IMR-90 (cell line): ENCODE data around the gene CHDH. TPM values are rescaled to one million over a fixed set of nuclear protein-coding genes. Genes with fewer than 3 reads are reported as not detected.

Experiments used
- ATAC-seq: fragments of 200-7000 bp; cut with Tn5 transposase; 2 replicates; pipeline ENCODE4 v1.9.1; 2020; ENCODE audit warnings: low read depth, mild to moderate bottlenecking, moderate library complexity
- BruUV-seq: library from RNA; stranded (reverse); fragments of 400-500 nt; replicated peaks from 2 replicates; lab custom pipeline; 2021; lab: Mats Ljungman, UMichigan
- CTCF ChIA-PET: fragments of 300-600 bp; formaldehyde crosslinking; extraction: SDS; loops from one replicate; lab custom pipeline; 2021; ENCODE audit warnings: antibody characterized with exemption; lab: Yijun Ruan, JAX
- POLR2A ChIA-PET: fragments of 300-600 bp; sonication (Branson Sonifier 250); formaldehyde crosslinking; loops from one replicate; lab custom pipeline; 2022; ENCODE audit warnings: antibody characterized with exemption; ENCODE audit not compliant: unreplicated experiment; lab: Charles Lee
- DNase-seq: peaks from one replicate; pipeline ENCODE4 v3.0.0; 2013
- H2AFZ ChIP-seq: replicated peaks from 2 replicates; pipeline ENCODE3; 2013; ENCODE audit warnings: low read length, mild to moderate bottlenecking; ENCODE audit not compliant: poor library complexity
- H2AK5ac ChIP-seq: 2 replicates; pipeline ENCODE4 v1.6.1; 2013; ENCODE audit warnings: low read depth, low read length, inconsistent platforms
- H2AK9ac ChIP-seq: replicated peaks from 2 replicates; pipeline ENCODE3; 2013; ENCODE audit warnings: mild to moderate bottlenecking, low read depth, low read length, moderate library complexity; ENCODE audit not compliant: poor library complexity
- H2BK120ac ChIP-seq: 2 replicates; pipeline ENCODE4 v1.6.1; 2013; ENCODE audit warnings: low read depth, low read length, inconsistent platforms
- H2BK15ac ChIP-seq: 3 replicates; pipeline ENCODE4 v1.6.1; 2013; ENCODE audit warnings: low read depth, low read length, inconsistent platforms
- H2BK20ac ChIP-seq: 2 replicates; pipeline ENCODE4 v1.6.1; 2013; ENCODE audit warnings: low read depth, mild to moderate bottlenecking, inconsistent platforms, low read length, moderate library complexity
- H2BK5ac ChIP-seq: 2 replicates; pipeline ENCODE4 v1.6.1; 2013; ENCODE audit warnings: mild to moderate bottlenecking, low read depth, low read length, inconsistent platforms; ENCODE audit not compliant: poor library complexity, severe bottlenecking
- H3K14ac ChIP-seq: replicated peaks from 2 replicates; pipeline ENCODE4 v1.6.1; 2013; ENCODE audit warnings: low read depth, low read length, inconsistent platforms
- H3K18ac ChIP-seq: 2 replicates; pipeline ENCODE4 v1.6.1; 2013; ENCODE audit warnings: low read depth, low read length, control low read depth
- H3K23ac ChIP-seq: 2 replicates; pipeline ENCODE4 v1.6.1; 2013; ENCODE audit warnings: low read depth, low read length, inconsistent platforms
- H3K27ac ChIP-seq: 2 replicates; pipeline ENCODE4 v1.5.1; 2013; ENCODE audit warnings: mild to moderate bottlenecking, control low read depth, low read length; ENCODE audit not compliant: insufficient read depth
- H3K27me3 ChIP-seq: 2 replicates; pipeline ENCODE4 v1.6.1; 2013; ENCODE audit warnings: low read length; ENCODE audit not compliant: control insufficient read depth, insufficient read depth
- H3K36me3 ChIP-seq: 2 replicates; pipeline ENCODE4 v1.6.1; 2013; ENCODE audit warnings: low read length, mixed read lengths; ENCODE audit not compliant: control insufficient read depth, insufficient read depth
- H3K4ac ChIP-seq: 2 replicates; pipeline ENCODE4 v1.6.1; 2013; ENCODE audit warnings: low read depth, low read length, inconsistent platforms
- H3K4me1 ChIP-seq: 2 replicates; pipeline ENCODE4 v1.6.1; 2013; ENCODE audit warnings: low read length, mixed read lengths; ENCODE audit not compliant: control insufficient read depth, insufficient read depth
- H3K4me2 ChIP-seq: 2 replicates; pipeline ENCODE4 v1.6.1; 2013; ENCODE audit warnings: low read depth, mild to moderate bottlenecking, control low read depth, low read length, moderate library complexity
- H3K4me3 ChIP-seq: 2 replicates; pipeline ENCODE4 v1.5.1; 2013; ENCODE audit warnings: low read depth, mild to moderate bottlenecking, control low read depth, low read length, moderate library complexity; ENCODE audit not compliant: insufficient read depth
- H3K56ac ChIP-seq: 2 replicates; pipeline ENCODE4 v1.6.1; 2013; ENCODE audit warnings: low read length, inconsistent platforms; ENCODE audit not compliant: insufficient read depth; ENCODE audit errors: extremely low read depth
- H3K79me1 ChIP-seq, 2 experiments: 2 replicates each; pipeline ENCODE4 v1.6.1; 2013; ENCODE audit warnings: low read length in 2 of 2, inconsistent platforms in 1 of 2, low read depth in 1 of 2
- H3K9ac ChIP-seq: 2 replicates; pipeline ENCODE4 v1.6.1; 2013; ENCODE audit warnings: low read depth, low read length, control low read depth
- H3K9me1 ChIP-seq: 2 replicates; pipeline ENCODE4 v1.6.1; 2013; ENCODE audit warnings: low read length, inconsistent platforms; ENCODE audit not compliant: insufficient read depth
- H3K9me3 ChIP-seq: 2 replicates; pipeline ENCODE4 v1.6.1; 2013; ENCODE audit warnings: low read length; ENCODE audit not compliant: control insufficient read depth, insufficient read depth
- H4K20me1 ChIP-seq: 2 replicates; pipeline ENCODE4 v1.6.1; 2013; ENCODE audit warnings: low read length, inconsistent platforms; ENCODE audit not compliant: insufficient read depth
- H4K5ac ChIP-seq: 2 replicates; pipeline ENCODE4 v1.6.1; 2013; ENCODE audit warnings: mild to moderate bottlenecking, low read depth, low read length, control low read depth
- H4K8ac ChIP-seq, 2 experiments: 2 replicates each; pipeline ENCODE4 v1.6.1; 2013; ENCODE audit warnings: low read depth in 2 of 2, low read length in 2 of 2, control low read depth in 1 of 2, inconsistent platforms in 1 of 2
- H4K91ac ChIP-seq: 2 replicates; pipeline ENCODE4 v1.6.1; 2013; ENCODE audit warnings: low read depth, low read length, inconsistent platforms; ENCODE audit not compliant: insufficient read depth
- CEBPB ChIP-seq: IDR thresholded peaks from 2 replicates; pipeline ENCODE4 v1.6.1; 2012; ENCODE audit warnings: low read depth, low read length, improper control_type of control experiment
- CTCF ChIP-seq: conservative IDR thresholded peaks from 2 replicates; pipeline ENCODE4 v1.5.1; 2012; ENCODE audit warnings: mild to moderate bottlenecking, low read depth, low read length, improper control_type of control experiment
- ELK1 ChIP-seq: fragments of 150-350 bp; IDR thresholded peaks from 2 replicates; pipeline ENCODE4 v1.6.1; 2016; ENCODE audit warnings: low read depth, mild to moderate bottlenecking, low read length, moderate library complexity, borderline replicate concordance
- MAZ ChIP-seq: IDR thresholded peaks from 2 replicates; pipeline ENCODE4 v1.6.1; 2012; ENCODE audit warnings: low read depth, mild to moderate bottlenecking, low read length, improper control_type of control experiment, moderate library complexity, borderline replicate concordance
- MXI1 ChIP-seq: IDR thresholded peaks from 2 replicates; pipeline ENCODE4 v1.6.1; 2012; ENCODE audit warnings: low read depth, mild to moderate bottlenecking, low read length, moderate library complexity, borderline replicate concordance
- NFE2L2 ChIP-seq: fragments of 150-350 bp; IDR thresholded peaks from 2 replicates; pipeline ENCODE4 v1.6.1; 2016; ENCODE audit warnings: low read depth, mild to moderate bottlenecking, low read length
- RAD21 ChIP-seq: IDR thresholded peaks from 2 replicates; pipeline ENCODE4 v1.6.1; 2012; ENCODE audit warnings: low read length, improper control_type of control experiment
- RCOR1 ChIP-seq: IDR thresholded peaks from 2 replicates; pipeline ENCODE4 v1.6.1; 2012; ENCODE audit warnings: mild to moderate bottlenecking, low read length, improper control_type of control experiment; ENCODE audit not compliant: insufficient replicate concordance
- WGBS, 2 experiments: methylation state at CpG; one replicate each; pipeline versions ENCODE4 v1.1.5 to v1.1.7; 2013; ENCODE audit warnings: missing lambda C conversion rate in 2 of 2; ENCODE audit not compliant: insufficient read length in 1 of 2; ENCODE audit errors: extremely low coverage in 2 of 2; 5-methylcytosine and 5-hydroxymethylcytosine counted together
- dilution Hi-C: fragments of 300-500 bp; cut with HindIII; formaldehyde crosslinking; loops from one replicate; pipeline ENCODE4 v1.14.3; 2018; ENCODE audit warnings: low sequenced_read_pairs; ENCODE audit not compliant: unreplicated experiment
- in situ Hi-C: fragments of 300-500 bp; cut with MboI; formaldehyde crosslinking; loops from 3 replicates; pipeline ENCODE4 v1.14.3; 2019; ENCODE audit warnings: low sequenced_read_pairs, inconsistent platforms, mixed read lengths
- intact Hi-C: fragments of 100-400 bp; cut with micrococcal nuclease; formaldehyde crosslinking; loops from 2 replicates; pipeline ENCODE4 v1.10.0; 2022
- polyA plus RNA-seq, 3 experiments: library from polyadenylated mRNA; depleted of rRNA; stranded (reverse); fragments of >200 nt; gene quantifications; 2 replicates each; pipeline ENCODE4 v1.2.3, GENCODE V29; 2012; ENCODE audit warnings: low replicate concordance in 1 of 3
- total RNA-seq: library from RNA; depleted of rRNA; stranded (reverse); fragments of >200 nt; gene quantifications from 2 replicates; pipeline ENCODE4 v1.2.3, GENCODE V29; 2012

Gene CHDH
- total and polyA plus RNA-seq, 2 of the 4 experiments (the other 2 are of a cell fraction) = under 0.01 to 0.19 TPM

GRCh38 chr3:53780171-53780570 is 66.0 kb downstream of the CHDH start:
- H4K20me1 ChIP-seq = no peaks in the 10 kb centered on the region
- no peak overlapping the region for H2BK20ac ChIP-seq
- H3K9me3 ChIP-seq = no peaks in the 10 kb centered on the region
- intact Hi-C loops (no loop called here), in situ Hi-C loops (no loop called here), dilution Hi-C loops (no loop called here)
- no peaks in the 10 kb centered on the region for H3K36me3 ChIP-seq
- ChIA-PET CTCF (interaction anchor here (1.5 kb wide), 1 partner anchor 11 kb away, joined by 4 read pairs; no protein-coding TSS in a partner anchor), POLR2A (no interaction called here)
- no peak overlapping the region for H3K4me3 ChIP-seq
- no peak overlapping the region for H2AK5ac ChIP-seq
- no peak overlapping the region for H3K14ac ChIP-seq
- WGBS, 2 experiments = 33% methylated on average over 1 of the region's 4 CpGs; no CpG with 5 or more reads in 1 of the 2 experiments
- H2BK120ac ChIP-seq = no peak overlapping the region
- no peak overlapping the region for H2AFZ ChIP-seq
- peaks cover 13% of the 10 kb centered on the region; the same call in 1 of the 2 replicates for H3K27me3 ChIP-seq
- H3K9ac ChIP-seq = no peak overlapping the region
- no peak overlapping the region for H4K8ac ChIP-seq
- H2BK5ac ChIP-seq = no peak overlapping the region
- DNase-seq (peak; percentile 28), ATAC-seq (peak; percentile 29; the same call in 1 of the 2 replicates)
- no peak for TF ChIP-seq ELK1
- no peak for TF ChIP-seq CEBPB
- no peak for TF ChIP-seq NFE2L2
- TF ChIP-seq MAZ = no peak
- TF ChIP-seq RCOR1 = no peak
- no peak for TF ChIP-seq MXI1
- TF ChIP-seq RAD21 = no peak
- no peak for TF ChIP-seq CTCF
- BruUV-seq = no TSS peak
- no peak overlapping the region for H3K27ac ChIP-seq
- no peak overlapping the region for H3K56ac ChIP-seq
- no peak overlapping the region for H3K23ac ChIP-seq
- H3K79me1 ChIP-seq = no peaks in the 10 kb centered on the region
- H2BK15ac ChIP-seq = no peak overlapping the region
- no peak overlapping the region for H4K91ac ChIP-seq
- H2AK9ac ChIP-seq = no peak overlapping the region
- no peak overlapping the region for H3K4ac ChIP-seq
- no peak overlapping the region for H3K18ac ChIP-seq
- H4K5ac ChIP-seq = no peak overlapping the region
- H3K9me1 ChIP-seq = no peaks in the 10 kb centered on the region
- peaks cover 6% of the 10 kb centered on the region; the same call in 1 of the 2 replicates for H3K4me1 ChIP-seq
- no peak overlapping the region for H3K4me2 ChIP-seq
